ENCODE data around the gene SPDEF.

- no peak for TF ChIP-seq CTCF (IDR thresholded peaks at IDR 0.05)
- TF ChIP-seq POLR2A (IDR thresholded peaks at IDR 0.05): no peak
Measured at GRCh38 chr6:34551720-34552119, 4.4 kb downstream of the SPDEF start.
